HG03575 (cell line): ENCODE data around the gene CNTN4.
"Not testable (repeated sequence)": the region's sequence is repeated elsewhere in the genome, so short reads cannot be mapped to it uniquely, and the experiment has no call there.

Source experiments
- ATAC-seq: cut with Tn5 transposase; IDR thresholded peaks from one replicate; pipeline ENCODE4 v1.9.1; 2021; ENCODE audit not compliant: unreplicated experiment, insufficient number of reproducible peaks, low FRiP score; ENCODE audit errors: extremely low read depth

The CNTN4 gene

DNA sequence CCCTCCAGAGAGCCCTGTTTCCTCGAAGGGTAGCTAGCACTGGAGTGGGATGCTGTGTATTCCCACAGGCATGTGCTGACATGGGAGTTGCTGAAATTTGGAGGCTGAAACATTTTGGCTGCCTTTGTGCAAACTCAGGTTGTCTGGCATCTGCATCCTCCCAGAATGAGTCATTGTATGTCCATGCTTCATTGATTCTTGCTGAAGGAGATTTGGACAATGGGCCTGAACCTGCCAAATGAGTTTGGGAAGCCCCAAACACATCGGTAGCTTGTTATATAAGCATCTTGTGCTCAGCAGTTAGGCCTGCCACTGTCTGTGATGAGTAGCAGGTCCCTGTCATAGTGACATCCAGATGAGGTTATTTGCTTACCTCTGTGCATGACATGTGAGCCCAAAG lies 851.5 kb downstream of the CNTN4 start:
- no peak for ATAC-seq

DNA sequence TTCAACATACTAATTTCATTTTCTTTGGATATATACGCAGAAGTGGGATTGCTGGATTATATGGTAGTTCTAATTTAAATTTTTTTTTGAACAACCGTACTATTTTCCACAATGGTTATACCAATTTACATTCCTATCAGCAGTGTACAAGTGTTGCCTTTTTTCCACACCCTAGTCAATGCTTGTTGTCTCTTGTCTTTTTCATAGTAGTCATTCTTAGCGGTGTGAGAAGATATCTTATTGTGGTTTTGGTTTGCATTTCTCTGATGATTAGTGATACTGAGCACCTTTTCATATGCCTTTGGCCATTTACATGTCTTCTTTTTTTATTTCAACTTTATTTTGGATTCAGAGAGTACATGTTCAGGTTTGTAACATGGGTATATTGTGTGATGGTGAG lies 858.4 kb downstream of the CNTN4 start:
- ATAC-seq: no peak

DNA sequence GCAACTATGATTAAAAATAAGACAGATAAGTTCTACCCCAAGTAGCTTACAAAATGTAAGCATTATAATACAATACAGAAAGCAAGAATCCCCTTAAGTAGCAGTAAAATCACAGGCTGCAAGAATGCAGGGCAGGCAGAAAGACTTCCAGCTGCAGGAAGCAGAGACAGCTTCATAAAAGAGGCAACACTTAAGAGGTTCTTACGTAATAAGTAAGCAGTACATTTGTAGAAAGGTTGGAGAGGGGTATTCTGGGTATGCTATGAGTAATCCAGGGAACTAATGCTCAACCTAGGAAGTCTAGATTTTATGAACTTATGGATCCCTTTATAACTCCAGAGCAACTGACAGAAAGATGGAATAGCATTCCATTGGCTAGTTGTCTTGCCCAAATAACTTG lies 859.9 kb downstream of the CNTN4 start:
- no peak for ATAC-seq

DNA sequence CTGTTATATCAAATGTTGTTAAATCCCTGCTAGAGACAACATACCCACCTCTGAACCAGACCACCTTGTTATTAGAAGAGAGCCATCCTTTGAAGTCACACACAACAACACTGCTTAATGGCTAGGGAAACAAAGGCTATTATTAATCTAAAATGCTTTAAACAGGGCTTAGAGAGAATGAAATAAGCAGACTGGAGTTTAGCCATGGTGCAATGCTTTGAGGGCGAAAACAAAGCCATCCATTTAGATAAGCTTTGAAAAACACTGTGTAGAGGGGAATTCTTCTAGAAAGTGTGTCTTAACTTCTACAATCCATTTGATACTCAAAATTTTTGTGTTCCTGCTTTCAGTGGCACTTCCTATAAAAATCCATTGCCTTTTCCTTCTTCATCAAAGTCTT lies 862.9 kb downstream of the CNTN4 start:
- ATAC-seq: no peak

DNA sequence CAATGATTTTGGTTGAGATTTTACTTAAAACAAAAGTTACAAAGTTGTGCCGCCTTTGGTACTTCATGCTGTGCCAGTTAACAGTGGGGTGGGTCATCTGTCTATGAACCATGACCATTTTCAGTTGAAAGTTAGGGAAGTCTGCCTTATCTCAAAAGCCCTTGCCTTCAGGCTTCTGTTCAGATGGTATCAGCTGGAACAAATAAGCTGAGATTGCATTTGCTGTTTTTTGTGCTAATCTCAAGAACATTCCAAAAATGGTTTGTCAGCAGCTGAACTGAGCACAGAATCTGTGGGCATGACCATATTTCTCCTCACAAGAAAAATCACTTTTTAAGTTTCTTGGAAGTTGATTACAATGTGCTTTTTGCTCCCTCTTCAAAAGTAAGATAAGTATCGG lies 869.2 kb downstream of the CNTN4 start:
- no peak for ATAC-seq

DNA sequence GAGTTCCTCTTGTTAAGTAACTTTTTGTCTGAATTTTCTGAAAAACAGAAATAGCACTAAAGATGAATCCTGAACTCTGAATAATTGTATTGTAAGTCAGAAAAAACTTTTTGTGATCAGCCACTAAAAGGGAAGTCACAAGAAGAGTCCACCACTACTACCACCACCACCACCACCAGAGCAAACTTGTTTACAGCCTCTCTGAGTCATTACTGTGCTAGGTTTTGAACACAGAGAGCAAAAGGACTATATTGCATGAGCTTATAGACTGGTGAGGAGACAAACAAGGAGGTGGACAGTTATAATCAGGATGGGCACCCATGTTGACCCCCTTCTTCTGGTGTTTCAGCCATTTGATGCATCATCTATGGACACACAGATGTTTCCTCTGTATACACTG lies 869.8 kb downstream of the CNTN4 start:
- no peak for ATAC-seq

DNA sequence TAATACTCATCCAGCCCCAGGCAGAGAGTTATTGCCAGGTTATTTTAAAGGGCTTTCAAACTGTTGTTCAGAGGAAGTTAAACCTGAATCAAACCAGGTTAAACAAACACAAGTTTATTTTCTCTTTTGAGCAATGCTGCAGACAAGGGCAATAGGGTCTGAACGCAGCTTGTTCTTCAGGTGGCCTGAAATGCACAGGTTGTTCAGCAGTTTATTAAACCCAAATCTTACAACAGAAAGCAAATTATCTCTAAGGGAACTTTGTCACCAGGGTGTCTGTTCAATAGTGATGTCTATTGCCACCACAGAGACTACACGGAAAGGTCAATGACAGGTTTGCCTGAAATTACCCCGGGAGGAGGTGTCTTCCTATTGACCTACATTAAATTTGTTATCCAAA lies 877.5 kb downstream of the CNTN4 start:
- no peak for ATAC-seq

DNA sequence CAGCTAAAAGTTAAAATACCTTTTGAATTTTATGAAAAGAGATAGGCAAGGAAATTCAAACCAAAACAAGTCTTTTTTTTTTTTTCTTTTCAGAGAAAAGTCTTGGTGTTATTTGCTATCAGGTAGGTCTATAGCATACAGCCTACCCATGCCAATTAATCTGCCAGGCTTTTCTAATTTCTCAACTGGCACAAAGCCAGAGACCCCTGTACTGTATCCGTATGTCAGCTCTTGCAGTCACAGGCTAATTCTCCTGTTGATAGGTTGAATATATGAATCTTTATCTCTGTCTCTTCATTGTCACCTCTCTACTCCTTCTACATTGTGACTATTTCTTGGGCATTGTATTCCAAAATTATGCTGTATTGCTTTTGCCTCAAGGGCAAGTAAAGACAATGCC lies 878.1 kb downstream of the CNTN4 start:
- no peak for ATAC-seq

DNA sequence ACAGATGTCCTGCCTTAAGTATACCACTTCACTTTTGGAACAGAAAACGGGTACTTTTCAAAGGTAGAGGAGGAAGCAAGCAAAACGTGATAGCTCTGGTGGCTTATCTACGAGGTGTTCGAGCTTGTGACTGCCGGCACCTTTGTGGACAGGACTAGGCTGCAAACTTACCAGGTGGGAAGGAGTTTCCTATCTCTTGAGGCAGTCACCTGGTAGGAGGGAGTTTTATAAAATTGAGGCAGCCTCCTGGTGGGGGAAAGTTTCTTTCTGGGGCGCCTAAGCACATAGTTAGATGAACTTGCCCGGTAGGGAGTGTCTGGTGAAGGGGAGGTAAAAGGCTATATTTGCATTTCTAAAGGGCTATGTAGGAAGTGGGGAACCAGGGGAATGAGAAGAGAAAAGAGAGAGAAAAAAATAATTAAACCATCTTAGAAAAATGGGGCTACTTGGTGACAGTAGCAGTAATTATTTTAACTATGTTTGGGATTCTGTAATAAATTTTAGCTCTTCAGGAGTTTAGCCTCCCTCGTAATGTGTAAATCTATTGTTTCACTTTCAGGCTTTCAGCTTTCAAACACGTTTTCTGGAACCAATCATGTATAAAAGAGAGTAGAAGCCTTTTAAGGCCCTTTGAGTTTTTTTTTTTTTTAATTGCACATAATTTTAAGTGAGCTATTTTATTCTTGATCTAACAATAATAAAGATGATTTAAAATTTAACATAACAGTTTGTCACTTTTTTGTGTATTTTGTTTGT lies 880.5 kb downstream of the CNTN4 start:
- ATAC-seq: no peak

DNA sequence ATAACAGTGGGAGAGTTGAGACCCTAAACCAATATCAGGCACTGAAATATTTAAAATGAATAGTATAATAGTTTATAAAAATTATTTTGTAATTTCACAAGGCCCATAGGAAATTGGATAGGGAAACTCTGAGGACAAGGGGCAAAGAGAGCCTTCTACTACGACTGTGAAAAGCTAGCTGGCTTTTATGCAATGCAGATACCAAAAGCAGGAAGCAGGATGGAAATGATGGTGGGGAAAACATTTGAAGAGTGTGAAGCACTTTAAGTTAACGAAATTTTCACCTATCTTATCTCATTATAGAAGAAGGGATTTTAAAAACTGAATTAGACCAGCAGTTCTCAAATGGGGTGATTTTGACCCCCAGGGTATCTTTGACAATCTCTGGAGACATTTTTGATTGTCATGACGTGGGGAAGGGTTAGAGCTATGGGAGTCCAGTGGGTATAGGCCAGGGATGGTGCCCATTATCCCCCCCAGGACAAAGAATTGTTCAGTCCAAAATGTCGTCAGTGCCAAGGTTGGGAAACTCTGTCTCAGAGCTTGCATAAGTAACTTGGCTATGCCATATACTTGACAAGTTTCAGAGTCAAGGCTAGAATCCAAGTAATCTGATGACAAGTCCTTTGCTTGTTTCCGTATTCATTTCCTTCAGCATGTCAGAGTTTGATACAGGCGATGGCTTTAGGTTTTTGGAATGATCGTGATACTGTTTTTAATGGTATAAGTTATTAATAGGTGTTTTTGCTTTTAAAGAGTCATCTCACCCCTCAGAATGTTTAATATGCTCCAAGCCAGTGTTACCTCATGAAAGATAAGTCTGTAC lies 885.6 kb downstream of the CNTN4 start:
- ATAC-seq: no peak

DNA sequence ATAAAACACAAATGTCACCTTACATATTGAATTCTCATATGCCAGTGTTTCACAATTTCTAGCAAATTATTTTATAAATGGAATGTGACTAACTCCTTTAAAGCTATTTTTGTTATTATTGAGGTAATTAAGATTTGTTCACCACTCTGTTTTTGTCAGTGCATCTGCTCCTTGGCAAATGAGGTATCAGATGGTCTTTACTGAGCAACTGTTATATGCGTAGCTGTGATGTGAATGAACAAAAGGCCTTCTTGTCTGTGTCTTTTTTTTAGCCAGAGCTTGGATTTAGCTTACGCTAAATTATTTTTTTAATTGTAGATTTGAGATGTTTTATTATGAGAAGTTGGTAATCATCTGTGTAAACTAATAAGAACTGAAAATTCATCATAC lies 886.2 kb downstream of the CNTN4 start:
- ATAC-seq: no peak

DNA sequence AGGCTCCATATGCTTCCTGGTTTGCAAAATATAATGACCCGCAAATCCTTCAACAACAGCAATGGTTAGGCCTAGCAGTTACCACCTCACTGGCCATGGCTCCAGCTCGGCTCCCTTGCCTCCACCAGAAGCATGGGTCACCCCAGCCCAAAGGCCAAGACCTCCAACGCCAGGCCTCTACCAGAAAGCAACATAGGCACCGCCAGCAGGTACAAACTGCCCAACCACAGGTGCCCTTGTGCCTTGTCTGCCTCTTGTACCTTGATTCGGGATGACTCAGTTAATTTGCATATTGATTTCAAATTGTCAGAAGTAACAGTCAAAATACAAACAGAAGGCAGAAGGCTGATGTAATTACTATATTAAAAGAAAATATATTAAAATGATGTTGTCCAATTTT lies 886.8 kb downstream of the CNTN4 start:
- no peak for ATAC-seq

DNA sequence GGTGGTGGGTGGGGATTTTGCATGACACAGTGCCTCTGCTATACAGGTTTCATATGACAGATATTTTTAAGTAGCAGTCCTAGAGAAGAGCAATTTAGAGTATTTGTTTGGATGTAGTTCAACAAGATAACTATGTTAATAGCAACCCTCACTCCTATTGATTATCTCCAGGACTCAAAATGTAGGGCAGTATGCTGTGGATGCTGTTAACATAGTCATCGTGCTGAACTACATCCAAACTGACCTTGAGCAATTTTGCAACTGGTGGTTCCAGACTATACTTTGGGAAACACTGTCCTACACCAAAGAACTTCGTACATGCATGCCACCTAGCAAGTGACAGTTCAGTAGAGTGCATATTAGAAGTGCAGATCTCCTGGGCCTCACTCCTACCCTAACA lies 893.9 kb downstream of the CNTN4 start:
- ATAC-seq: no peak

DNA sequence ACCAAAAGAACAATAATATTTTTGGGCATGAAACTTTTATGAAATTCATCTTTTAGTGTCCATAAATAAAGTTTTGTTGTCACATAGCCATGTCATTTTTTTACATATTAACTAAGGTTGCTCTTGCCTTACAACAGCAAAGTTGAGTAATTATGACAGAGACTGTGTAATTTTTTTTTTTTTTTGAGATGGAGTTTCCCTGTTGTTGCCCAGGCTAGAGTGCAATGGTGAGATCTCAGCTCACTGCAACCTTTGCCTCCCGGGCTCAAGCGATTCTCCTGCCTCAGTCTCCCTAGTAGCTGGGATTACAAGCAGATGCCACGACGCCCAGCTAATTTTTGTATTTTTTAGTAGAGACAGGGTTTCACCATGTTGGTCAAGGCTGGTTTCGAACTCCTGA lies 894.5 kb downstream of the CNTN4 start:
- not testable (repeated sequence) for ATAC-seq

DNA sequence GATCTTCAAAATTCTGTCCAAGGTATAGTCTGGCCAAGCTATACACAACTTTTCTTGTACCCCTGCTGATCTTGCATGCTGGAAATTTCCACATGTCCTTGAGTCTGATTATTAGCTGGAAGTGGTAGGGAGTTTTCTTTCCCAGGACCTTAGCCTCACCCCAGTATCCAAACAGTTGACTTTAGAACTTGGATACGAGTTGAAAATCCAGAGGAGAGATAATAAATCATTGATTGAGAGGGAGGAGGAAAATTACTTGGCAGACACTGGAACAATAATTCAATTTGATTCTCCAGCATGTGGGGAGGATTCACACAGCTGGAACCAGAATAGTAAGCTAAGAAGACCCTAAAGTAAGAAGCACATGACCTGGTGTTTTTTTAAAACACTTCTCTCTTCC lies 895.1 kb downstream of the CNTN4 start:
- no peak for ATAC-seq

DNA sequence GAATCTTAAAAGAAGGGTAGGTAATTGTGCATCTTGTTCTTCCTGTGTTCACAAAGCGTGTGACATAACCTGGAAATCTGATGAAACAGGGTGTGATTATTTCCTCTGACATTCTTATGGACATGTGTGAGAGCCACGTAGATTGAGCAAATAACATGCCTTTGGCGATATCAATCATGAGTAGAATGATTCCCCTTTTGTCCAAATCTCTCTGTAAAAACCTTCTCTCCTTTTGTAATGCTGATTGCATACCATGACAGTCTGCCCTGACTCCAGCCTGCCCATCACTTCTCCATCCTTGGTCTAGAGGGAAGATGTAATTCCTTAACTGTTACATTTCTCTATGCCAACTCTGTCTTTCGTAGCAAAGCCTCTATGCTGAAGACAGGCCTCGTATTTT lies 896.5 kb downstream of the CNTN4 start:
- ATAC-seq: no peak

DNA sequence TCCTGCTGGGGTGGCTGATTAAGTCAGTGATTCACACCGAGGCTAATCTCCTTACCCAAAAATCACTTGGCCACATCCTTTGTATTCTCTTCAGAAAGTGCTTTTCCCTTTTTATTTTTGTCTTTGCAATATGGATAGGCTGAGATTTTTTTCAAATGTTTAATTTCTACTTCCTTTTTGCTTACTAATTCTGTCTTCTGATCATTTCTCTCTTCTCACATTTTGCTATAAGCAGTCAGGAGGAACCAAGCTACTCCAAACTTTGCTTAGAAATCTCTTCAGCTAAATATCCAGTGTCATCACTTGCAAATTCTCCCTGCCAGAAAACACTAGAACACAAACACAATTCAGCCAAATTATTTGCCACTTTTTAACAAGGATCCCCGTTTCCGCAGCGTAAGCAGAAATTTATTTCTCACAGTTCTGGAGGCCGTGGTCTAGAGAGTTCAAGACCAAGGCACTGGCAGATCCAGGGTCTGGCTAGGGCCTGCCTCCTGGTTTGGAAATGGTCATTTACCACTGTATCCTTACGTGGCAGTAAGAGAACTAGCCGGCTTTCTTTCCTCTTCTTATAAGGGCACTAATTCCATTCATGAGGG lies 906.6 kb downstream of the CNTN4 start:
- no peak for ATAC-seq

DNA sequence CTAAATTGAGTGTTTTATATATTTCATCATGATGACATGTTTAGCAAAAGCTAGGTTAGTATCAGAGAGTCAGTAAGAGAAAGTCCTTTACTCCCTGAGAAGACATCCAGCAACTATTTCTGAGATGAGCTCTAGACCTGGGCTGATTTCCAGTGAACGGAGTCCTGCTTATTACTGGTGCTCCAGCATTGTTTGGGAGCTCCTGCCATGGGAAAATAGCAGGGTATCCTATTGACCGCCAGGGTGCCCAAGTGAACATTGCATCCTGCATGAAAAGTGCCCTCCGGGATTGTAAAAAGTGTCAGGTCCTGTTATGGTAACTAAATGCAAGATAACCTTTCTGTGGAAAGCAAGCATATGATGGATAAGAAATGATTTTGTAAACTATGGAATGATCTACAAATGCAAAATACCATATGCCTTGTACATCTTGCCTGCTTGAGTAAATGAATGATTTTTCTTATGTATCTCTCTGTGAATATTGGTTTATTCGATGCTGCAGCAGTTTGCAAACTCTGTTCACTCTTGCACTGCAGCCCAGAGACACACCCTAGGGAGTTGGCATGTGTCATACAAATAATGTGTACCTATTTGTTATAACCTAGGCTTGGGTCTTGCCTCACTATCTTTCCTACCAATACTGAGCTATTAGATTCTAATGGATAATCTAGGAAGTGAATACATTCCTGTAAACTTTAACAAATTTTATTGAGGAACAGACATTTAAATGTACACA lies 914.8 kb downstream of the CNTN4 start:
- ATAC-seq: no peak

DNA sequence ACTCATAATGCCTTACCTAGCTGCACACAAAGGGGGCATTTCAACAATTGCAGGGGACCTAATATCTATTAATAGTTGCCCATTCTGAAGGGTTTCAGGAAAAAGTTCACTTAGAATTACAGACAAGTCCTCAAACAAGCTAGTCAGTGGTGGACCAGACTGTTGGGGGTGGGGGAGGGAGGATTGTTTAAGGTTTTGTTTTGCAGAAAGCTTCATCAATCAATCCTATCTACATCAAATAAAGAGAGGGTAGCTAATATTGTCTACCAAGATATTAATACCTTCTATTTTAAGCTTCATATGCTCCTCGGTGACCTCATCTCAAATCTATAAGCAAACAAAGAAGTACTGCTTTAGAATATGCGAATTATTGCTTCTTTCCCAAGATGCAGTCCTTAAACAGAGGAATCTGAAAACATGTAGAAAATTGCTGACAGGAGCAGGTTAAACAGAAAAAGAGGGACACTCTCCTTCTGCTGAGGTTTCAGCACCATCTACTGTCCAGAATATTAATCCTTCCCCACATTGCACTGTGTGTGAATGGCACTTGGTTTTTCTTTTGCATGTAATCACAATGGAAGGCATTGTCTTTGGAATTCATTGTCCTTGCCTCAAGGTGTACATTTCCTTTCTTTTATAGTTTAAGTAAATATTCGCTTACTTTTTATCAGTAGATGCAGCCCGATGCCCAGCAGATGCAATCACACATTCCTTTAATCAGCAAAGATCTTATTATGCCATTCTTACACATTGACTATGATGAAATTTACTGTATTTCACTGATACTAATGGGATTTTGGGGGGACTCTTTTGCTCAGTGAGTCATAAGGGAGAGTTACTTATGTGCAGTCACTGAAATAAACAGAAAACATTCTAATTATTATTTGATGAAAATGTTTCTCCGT lies 916.8 kb downstream of the CNTN4 start:
- no peak for ATAC-seq
